Lung (tissue), 12 donors: ENCODE results near the gene ZNF445. TPM values are rescaled to one million over a fixed set of nuclear protein-coding genes. Genes with fewer than 3 reads are reported as not detected.
"Not testable (repeated sequence)": the region's sequence is repeated elsewhere in the genome, so short reads cannot be mapped to it uniquely, and the experiment has no call there.

Experiments
- ATAC-seq: fragments of 200-7000 bp; cut with Tn5 transposase; one replicate; pipeline ENCODE4 v1.9.1; 2020; ENCODE audit warnings: moderate number of reproducible peaks; ENCODE audit not compliant: insufficient read depth, low FRiP score
- DNase-seq, 3 donors: peaks; one replicate each; pipeline ENCODE4 v3.0.0-alpha.2; 2013 to 2017
- H3K27ac ChIP-seq, 2 donors: one replicate each; pipeline ENCODE4 v1.5.1; 2013; ENCODE audit warnings: mild to moderate bottlenecking in 2 of 2, moderate library complexity in 2 of 2, control low read depth in 1 of 2, inconsistent platforms in 1 of 2, low read depth in 1 of 2, low read length in 1 of 2
- H3K27me3 ChIP-seq, 3 donors: one replicate each; pipeline ENCODE4 v1.5.1; 2013; ENCODE audit warnings: low read length in 2 of 3; ENCODE audit not compliant: control insufficient read depth in 3 of 3, insufficient read depth in 3 of 3
- H3K36me3 ChIP-seq, 4 donors: one replicate each; pipeline ENCODE4 v1.5.1; 2013; ENCODE audit warnings: low read length in 4 of 4, mild to moderate bottlenecking in 1 of 4, moderate library complexity in 1 of 4; ENCODE audit not compliant: control insufficient read depth in 4 of 4, insufficient read depth in 4 of 4
- H3K4me1 ChIP-seq, 5 donors: one replicate each; pipeline ENCODE4 v1.5.1; 2013; ENCODE audit warnings: low read length in 5 of 5, mild to moderate bottlenecking in 2 of 5, moderate library complexity in 1 of 5; ENCODE audit not compliant: control insufficient read depth in 5 of 5, insufficient read depth in 5 of 5
- H3K4me3 ChIP-seq: one replicate; pipeline ENCODE4 v1.5.1; 2013; ENCODE audit warnings: mild to moderate bottlenecking, control low read depth, moderate library complexity
- H3K9ac ChIP-seq, 2 donors: one replicate each; pipeline ENCODE4 v1.5.1; 2013; ENCODE audit warnings: low read length in 2 of 2, control low read depth in 1 of 2; ENCODE audit not compliant: insufficient read depth in 1 of 2
- H3K9me3 ChIP-seq, 4 donors: one replicate each; pipeline ENCODE4 v1.5.1; 2013; ENCODE audit warnings: low read length in 3 of 4, mild to moderate bottlenecking in 1 of 4, moderate library complexity in 1 of 4; ENCODE audit not compliant: control insufficient read depth in 4 of 4, insufficient read depth in 3 of 4
- WGBS, 2 donors: extraction: QIAGEN DNeasy Blood & Tissue Kit; methylation state at CpG; one replicate each; pipeline ENCODE4 v1.1.7; 2013; 5-methylcytosine and 5-hydroxymethylcytosine counted together
- polyA plus RNA-seq, 2 donors: library from polyadenylated mRNA; stranded (reverse); fragments of 200-250 nt; gene quantifications; one replicate each; pipeline ENCODE4 v1.2.1, GENCODE V29; 2013
- total RNA-seq, 2 donors: library from RNA; depleted of rRNA in 1 of 2; stranded (reverse); fragments of >200 nt in 1 of 2; gene quantifications; one replicate each; pipeline ENCODE4 v1.2.1, GENCODE V29; 2014 to 2021
- TF ChIP-seq, protein P1 (sequence below): IDR thresholded peaks from 2 replicates; pipeline ENCODE4 v1.5.1; 2012; ENCODE audit warnings: mild to moderate bottlenecking; ENCODE audit errors: control extremely low read depth, extremely low read depth
- donor health status: control.
- donor health status: control.
- donor health status: Bipolar disorder and iron deficiency.
- donor health status: healthy.
- donor health status: DM: yes; HTN: yes; CAD: no.

The ZNF445 gene
- total and polyA plus RNA-seq, 4 donors = 2.7 to 23.2 (median 10.1) TPM

DNA sequence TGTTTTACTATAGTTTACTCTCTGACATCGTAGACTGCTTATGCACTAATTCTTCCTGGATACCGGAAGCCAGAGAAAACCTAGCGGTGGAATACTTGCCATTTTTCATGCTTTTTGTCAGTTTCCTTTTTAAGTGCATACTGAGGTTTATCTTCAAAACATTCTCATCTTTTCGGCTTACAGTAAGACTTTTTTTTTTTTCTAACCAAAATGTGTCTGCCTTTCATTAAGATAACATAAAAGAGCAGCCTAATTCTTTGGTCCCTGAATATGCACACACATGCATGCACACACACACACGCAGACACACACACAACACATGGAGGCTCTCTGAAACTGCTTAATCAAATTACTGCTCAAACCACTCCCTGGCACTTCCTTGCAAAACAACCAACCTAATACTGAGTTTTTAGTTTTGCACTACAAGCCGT lies 1.3 kb downstream of the ZNF445 start:
- peaks cover 0 to 13% (median 4%) of the 10 kb centered on the region in 5 donors for H3K4me1 ChIP-seq
- no peak overlapping the region for H3K27ac ChIP-seq
- no peak for ATAC-seq
- H3K9me3 ChIP-seq = no peaks in the 10 kb centered on the region
- H3K4me3 ChIP-seq = no peak overlapping the region
- whole genome bisulfite sequencing, 2 donors = 4 to 13% methylated on average over 6 of the region's 6 CpGs
- H3K27me3 ChIP-seq = no peaks in the 10 kb centered on the region
- peak overlapping the region in 1 of 2 donors; percentile 75 for H3K9ac ChIP-seq
- TF ChIP-seq, protein P1, sequence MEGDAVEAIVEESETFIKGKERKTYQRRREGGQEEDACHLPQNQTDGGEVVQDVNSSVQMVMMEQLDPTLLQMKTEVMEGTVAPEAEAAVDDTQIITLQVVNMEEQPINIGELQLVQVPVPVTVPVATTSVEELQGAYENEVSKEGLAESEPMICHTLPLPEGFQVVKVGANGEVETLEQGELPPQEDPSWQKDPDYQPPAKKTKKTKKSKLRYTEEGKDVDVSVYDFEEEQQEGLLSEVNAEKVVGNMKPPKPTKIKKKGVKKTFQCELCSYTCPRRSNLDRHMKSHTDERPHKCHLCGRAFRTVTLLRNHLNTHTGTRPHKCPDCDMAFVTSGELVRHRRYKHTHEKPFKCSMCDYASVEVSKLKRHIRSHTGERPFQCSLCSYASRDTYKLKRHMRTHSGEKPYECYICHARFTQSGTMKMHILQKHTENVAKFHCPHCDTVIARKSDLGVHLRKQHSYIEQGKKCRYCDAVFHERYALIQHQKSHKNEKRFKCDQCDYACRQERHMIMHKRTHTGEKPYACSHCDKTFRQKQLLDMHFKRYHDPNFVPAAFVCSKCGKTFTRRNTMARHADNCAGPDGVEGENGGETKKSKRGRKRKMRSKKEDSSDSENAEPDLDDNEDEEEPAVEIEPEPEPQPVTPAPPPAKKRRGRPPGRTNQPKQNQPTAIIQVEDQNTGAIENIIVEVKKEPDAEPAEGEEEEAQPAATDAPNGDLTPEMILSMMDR = no peak
- peak in 2 of 3 donors; percentile 29 to 38 for DNase-seq
- H3K36me3 ChIP-seq = no peaks in the 10 kb centered on the region

DNA sequence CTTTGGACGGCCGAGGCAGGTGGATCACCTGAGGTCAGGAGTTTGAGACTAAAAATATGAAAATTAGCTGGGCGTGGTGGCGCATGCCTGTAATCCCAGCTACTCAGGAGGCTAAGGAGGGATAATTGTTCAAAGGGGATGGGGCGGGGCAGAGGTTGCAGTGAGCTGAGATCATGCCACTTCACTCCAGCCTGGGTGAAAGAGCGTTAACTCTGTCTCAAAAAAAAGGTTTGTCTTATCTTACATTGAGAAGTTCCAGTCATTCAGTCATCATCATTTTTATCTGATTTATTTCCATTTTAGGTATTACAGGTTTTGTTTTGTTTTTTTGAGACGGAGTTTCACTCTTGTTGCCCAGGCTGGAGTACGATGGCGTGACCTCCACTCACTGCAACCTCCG lies 2.6 kb downstream of the ZNF445 start:
- H3K27ac ChIP-seq, H3K36me3 ChIP-seq, DNase-seq, H3K4me3 ChIP-seq, H3K9me3 ChIP-seq, H3K9ac ChIP-seq, H3K27me3 ChIP-seq, ATAC-seq: not testable (repeated sequence)
- WGBS, 2 donors = 94 to 95% methylated on average over 10 of the region's 10 CpGs
- peaks cover 0 to 13% (median 4%) of the 10 kb centered on the region in 5 donors for H3K4me1 ChIP-seq

DNA sequence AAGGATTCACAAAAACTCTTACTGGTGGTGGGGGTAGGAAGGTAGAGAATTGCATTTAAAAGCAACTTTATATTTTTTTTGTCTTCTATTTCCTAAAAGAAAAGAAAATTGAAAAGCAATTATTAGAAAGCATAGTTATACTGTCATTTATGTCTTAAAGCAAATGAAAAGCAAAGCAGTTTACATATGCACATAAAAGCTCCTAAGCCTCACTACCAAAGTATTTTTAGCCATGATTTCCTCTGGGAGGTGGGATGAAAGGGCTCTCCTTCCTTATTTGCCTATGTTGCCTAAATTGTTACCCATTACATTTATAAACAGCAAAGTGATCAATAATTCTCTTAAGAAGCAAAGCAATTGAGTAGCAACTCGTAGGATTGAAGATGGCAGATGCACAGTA lies 7.0 kb downstream of the ZNF445 start:
- Histone ChIP-seq H3K4me3 (no peak overlapping the region), H3K27ac (no peak overlapping the region), H3K9ac (no peak overlapping the region), H3K9me3 (no peaks in the 10 kb centered on the region), H3K36me3 (peaks cover 0 to 10% (median 0%) of the 10 kb centered on the region in 4 donors), H3K4me1 (peaks cover 0 to 6% (median 3%) of the 10 kb centered on the region in 5 donors), H3K27me3 (no peaks in the 10 kb centered on the region)
- no peak for ATAC-seq
- WGBS, 2 donors = 77 to 87% methylated on average over 1 of the region's 1 CpG
- TF ChIP-seq, protein P1 = no peak
- DNase-seq = no peak

DNA sequence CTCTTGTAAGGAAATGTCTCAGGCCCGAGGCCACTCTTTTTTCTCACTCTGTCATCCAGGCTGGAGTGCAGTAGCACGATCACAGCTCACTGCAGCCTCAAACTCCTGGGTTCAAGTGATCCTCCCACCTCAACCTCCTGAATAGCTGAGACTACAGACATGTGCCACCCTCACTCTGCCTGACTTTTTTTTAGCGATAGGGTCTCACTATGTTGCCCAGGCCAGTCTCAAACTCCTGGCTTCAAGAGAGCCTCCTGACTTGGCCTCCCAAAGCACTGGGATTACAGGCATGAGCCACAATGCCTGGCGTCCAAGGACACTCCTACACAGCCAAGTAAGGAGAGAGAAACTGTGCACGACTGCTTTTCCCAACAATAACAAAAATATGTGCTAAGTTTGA lies 7.6 kb downstream of the ZNF445 start:
- H3K4me1 ChIP-seq = peaks cover 0 to 6% (median 3%) of the 10 kb centered on the region in 5 donors
- no peak overlapping the region for H3K9ac ChIP-seq
- DNase-seq = no peak
- TF ChIP-seq, protein P1 = no peak
- H3K36me3 ChIP-seq = peaks cover 0 to 10% (median 0%) of the 10 kb centered on the region in 4 donors
- H3K27me3 ChIP-seq = no peaks in the 10 kb centered on the region
- no peak overlapping the region for H3K27ac ChIP-seq
- 74 to 75% methylated on average over 5 of the region's 5 CpGs for WGBS, 2 donors
- no peaks in the 10 kb centered on the region for H3K9me3 ChIP-seq
- H3K4me3 ChIP-seq = no peak overlapping the region
- ATAC-seq = no peak
